Neural cell (in vitro differentiated cells): ENCODE measurements around the gene SEZ6. TPM values are rescaled to one million over a fixed set of nuclear protein-coding genes. Genes with fewer than 3 reads are reported as not detected.

Experiments used
- H2AFZ ChIP-seq: fragments of 200-600, 300-800 bp; sonication (generic), shearing (Covaris generic); 2 replicates; pipeline ENCODE4 v1.6.0; 2014; ENCODE audit warnings: low read depth, mild to moderate bottlenecking, antibody characterized with exemption, low read length, moderate library complexity
- H3F3A ChIP-seq: fragments of 200-600 bp; shearing (Covaris generic); 2 replicates; pipeline ENCODE4 v1.6.1; 2016; ENCODE audit warnings: mild to moderate bottlenecking, moderate library complexity, mixed read lengths, antibody characterized with exemption, low read length; ENCODE audit not compliant: insufficient read depth, poor library complexity, severe bottlenecking
- H3K27ac ChIP-seq: fragments of 200-600, 300-800 bp; sonication (generic), shearing (Covaris generic); 2 replicates; pipeline ENCODE4 v1.5.1; 2014; ENCODE audit warnings: mild to moderate bottlenecking, low read length, moderate library complexity
- H3K27me3 ChIP-seq: fragments of 300-800, 200-600 bp; sonication (generic), shearing (Covaris generic); 2 replicates; pipeline ENCODE4 v1.6.0; 2014; ENCODE audit warnings: mild to moderate bottlenecking, low read depth, low read length, moderate library complexity; ENCODE audit not compliant: insufficient read depth
- H3K36me3 ChIP-seq: fragments of 300-800, 200-600 bp; sonication (generic), shearing (Covaris generic); 2 replicates; pipeline ENCODE4 v1.5.1; 2014; ENCODE audit warnings: mild to moderate bottlenecking, antibody characterized with exemption, low read length, moderate library complexity; ENCODE audit not compliant: insufficient read depth
- H3K4me2 ChIP-seq: fragments of 300-800, 200-600 bp; sonication (generic), shearing (Covaris generic); 2 replicates; pipeline ENCODE4 v1.6.0; 2014; ENCODE audit warnings: mild to moderate bottlenecking, low read length
- H3K4me3 ChIP-seq: fragments of 300-800, 200-600 bp; sonication (generic), shearing (Covaris generic); 2 replicates; pipeline ENCODE4 v1.5.1; 2014; ENCODE audit warnings: mild to moderate bottlenecking, low read length, moderate library complexity
- H3K79me2 ChIP-seq: fragments of 200-600 bp; shearing (Covaris generic); replicated peaks from 2 replicates; pipeline ENCODE4 v1.6.0; 2014; ENCODE audit warnings: mild to moderate bottlenecking, low read length, moderate library complexity; ENCODE audit not compliant: insufficient read depth
- H3K9ac ChIP-seq: fragments of 300-800, 200-600 bp; sonication (generic), shearing (Covaris generic); 2 replicates; pipeline ENCODE4 v1.6.1; 2016; ENCODE audit warnings: mild to moderate bottlenecking, low read length, mixed read lengths
- H3K9me2 ChIP-seq: fragments of 200-600 bp; shearing (Covaris generic); 2 replicates; pipeline ENCODE4 v1.6.1; 2016; ENCODE audit warnings: mild to moderate bottlenecking, low read length, mixed read lengths; ENCODE audit not compliant: insufficient read depth
- H3K9me3 ChIP-seq: fragments of 200-600, 300-800 bp; sonication (generic), shearing (Covaris generic); 2 replicates; pipeline ENCODE4 v1.6.1; 2016; ENCODE audit warnings: mild to moderate bottlenecking, mixed run types, low read length, moderate library complexity, mixed read lengths
- H4K20me1 ChIP-seq: fragments of 200-600 bp; shearing (Covaris generic); 2 replicates; pipeline ENCODE4 v1.6.1; 2016; ENCODE audit warnings: mild to moderate bottlenecking, mixed run types; ENCODE audit not compliant: insufficient read depth
- CTCF ChIP-seq: fragments of 450-650 bp; IDR thresholded peaks from 2 replicates; pipeline ENCODE4 v1.5.1; 2014; ENCODE audit warnings: antibody characterized with exemption, mild to moderate bottlenecking, moderate library complexity; ENCODE audit not compliant: poor library complexity, severe bottlenecking
- EP300 ChIP-seq: fragments of 450-650 bp; conservative IDR thresholded peaks from 2 replicates; pipeline ENCODE4 v1.6.1; 2014; ENCODE audit warnings: antibody characterized with exemption, mild to moderate bottlenecking, moderate library complexity; ENCODE audit not compliant: poor library complexity, severe bottlenecking
- EZH2 ChIP-seq: fragments of 200-600, 300-800 bp; shearing (Covaris generic), sonication (generic); IDR thresholded peaks from 2 replicates; pipeline ENCODE4 v1.6.1; 2014; ENCODE audit warnings: antibody characterized with exemption, low read length, borderline replicate concordance, mild to moderate bottlenecking; ENCODE audit not compliant: insufficient read depth, poor library complexity, severe bottlenecking
- MXI1 ChIP-seq: fragments of 450-650 bp; conservative IDR thresholded peaks from 2 replicates; pipeline ENCODE4 v1.6.1; 2014; ENCODE audit warnings: antibody characterized with exemption, mild to moderate bottlenecking; ENCODE audit not compliant: poor library complexity, severe bottlenecking
- POLR2AphosphoS5 ChIP-seq: IDR thresholded peaks from 2 replicates; pipeline ENCODE4 v1.6.1; 2012
- RAD21 ChIP-seq: fragments of 450-650 bp; conservative IDR thresholded peaks from 2 replicates; pipeline ENCODE4 v1.6.1; 2014; ENCODE audit warnings: antibody characterized with exemption, mild to moderate bottlenecking, moderate library complexity
- SMC3 ChIP-seq: fragments of 450-650 bp; conservative IDR thresholded peaks from 2 replicates; pipeline ENCODE4 v1.6.1; 2014; ENCODE audit warnings: antibody characterized with exemption, mild to moderate bottlenecking, moderate library complexity; ENCODE audit not compliant: poor library complexity
- TAF1 ChIP-seq: IDR thresholded peaks from 2 replicates; pipeline ENCODE4 v1.6.1; 2012; ENCODE audit warnings: low read depth
- polyA plus RNA-seq: library from polyadenylated mRNA; depleted of rRNA; stranded (reverse); fragments of >200 nt; gene quantifications from 2 replicates; pipeline ENCODE4 v1.2.3, GENCODE V29; 2014
- TF ChIP-seq, protein P1 (sequence below): IDR thresholded peaks from 2 replicates; pipeline ENCODE4 v1.6.1; 2012; ENCODE audit warnings: borderline replicate concordance

Gene SEZ6
- polyA plus RNA-seq, 1 donor from 2014 or later: 15.1 TPM

- Histone ChIP-seq H4K20me1 (no peaks in the 10 kb centered on the region), H3K9ac (no peak overlapping the region), H3K27me3 (no peaks in the 10 kb centered on the region), H3F3A (no peaks in the 10 kb centered on the region), H3K4me2 (no peak overlapping the region), H3K4me3 (no peak overlapping the region), H3K79me2 (no peaks in the 10 kb centered on the region), H2AFZ (no peak overlapping the region), H3K27ac (no peak overlapping the region), H3K9me2 (no peaks in the 10 kb centered on the region), H3K9me3 (no peaks in the 10 kb centered on the region), H3K36me3 (no peaks in the 10 kb centered on the region)
- TF ChIP-seq RAD21 (no peak), EP300 (no peak), CTCF (no peak), POLR2AphosphoS5 (no peak), EZH2 (no peak), TAF1 (no peak)
- TF ChIP-seq, protein P1, sequence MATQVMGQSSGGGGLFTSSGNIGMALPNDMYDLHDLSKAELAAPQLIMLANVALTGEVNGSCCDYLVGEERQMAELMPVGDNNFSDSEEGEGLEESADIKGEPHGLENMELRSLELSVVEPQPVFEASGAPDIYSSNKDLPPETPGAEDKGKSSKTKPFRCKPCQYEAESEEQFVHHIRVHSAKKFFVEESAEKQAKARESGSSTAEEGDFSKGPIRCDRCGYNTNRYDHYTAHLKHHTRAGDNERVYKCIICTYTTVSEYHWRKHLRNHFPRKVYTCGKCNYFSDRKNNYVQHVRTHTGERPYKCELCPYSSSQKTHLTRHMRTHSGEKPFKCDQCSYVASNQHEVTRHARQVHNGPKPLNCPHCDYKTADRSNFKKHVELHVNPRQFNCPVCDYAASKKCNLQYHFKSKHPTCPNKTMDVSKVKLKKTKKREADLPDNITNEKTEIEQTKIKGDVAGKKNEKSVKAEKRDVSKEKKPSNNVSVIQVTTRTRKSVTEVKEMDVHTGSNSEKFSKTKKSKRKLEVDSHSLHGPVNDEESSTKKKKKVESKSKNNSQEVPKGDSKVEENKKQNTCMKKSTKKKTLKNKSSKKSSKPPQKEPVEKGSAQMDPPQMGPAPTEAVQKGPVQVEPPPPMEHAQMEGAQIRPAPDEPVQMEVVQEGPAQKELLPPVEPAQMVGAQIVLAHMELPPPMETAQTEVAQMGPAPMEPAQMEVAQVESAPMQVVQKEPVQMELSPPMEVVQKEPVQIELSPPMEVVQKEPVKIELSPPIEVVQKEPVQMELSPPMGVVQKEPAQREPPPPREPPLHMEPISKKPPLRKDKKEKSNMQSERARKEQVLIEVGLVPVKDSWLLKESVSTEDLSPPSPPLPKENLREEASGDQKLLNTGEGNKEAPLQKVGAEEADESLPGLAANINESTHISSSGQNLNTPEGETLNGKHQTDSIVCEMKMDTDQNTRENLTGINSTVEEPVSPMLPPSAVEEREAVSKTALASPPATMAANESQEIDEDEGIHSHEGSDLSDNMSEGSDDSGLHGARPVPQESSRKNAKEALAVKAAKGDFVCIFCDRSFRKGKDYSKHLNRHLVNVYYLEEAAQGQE: no peak
Observed at GRCh38 chr17:28969706-28970393, 36.0 kb downstream of the SEZ6 start.

DNA sequence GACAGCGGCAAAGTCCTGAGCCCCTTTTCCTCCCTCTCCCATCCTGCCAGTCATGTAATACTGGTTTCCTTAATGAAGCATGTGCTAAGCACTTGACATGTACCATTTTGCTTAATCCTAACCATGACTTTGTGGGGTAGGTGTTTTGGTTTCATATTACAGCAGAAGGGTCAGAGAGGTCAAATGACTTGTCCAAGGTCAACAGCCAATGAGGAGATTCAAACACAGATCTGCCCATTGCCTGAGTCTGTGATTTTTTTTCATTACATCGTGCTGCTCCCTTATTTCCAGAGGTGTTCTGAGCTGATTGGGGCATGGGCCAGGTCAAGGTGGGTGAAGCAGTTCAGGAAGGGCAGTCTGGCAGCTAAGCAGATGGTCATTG is 36.9 kb downstream of the SEZ6 start:
- H3K27ac ChIP-seq: no peak overlapping the region
- H3K36me3 ChIP-seq: no peaks in the 10 kb centered on the region
- no peak overlapping the region for H3K4me3 ChIP-seq

More for the DNA sequence above, 36.9 kb downstream of the SEZ6 start:
- Histone ChIP-seq H3K9ac (no peak overlapping the region), H3K79me2 (no peaks in the 10 kb centered on the region), H3K9me2 (no peaks in the 10 kb centered on the region), H3K27me3 (no peaks in the 10 kb centered on the region), H3K9me3 (no peaks in the 10 kb centered on the region), H4K20me1 (no peaks in the 10 kb centered on the region), H2AFZ (no peak overlapping the region), H3F3A (no peaks in the 10 kb centered on the region), H3K4me2 (no peak overlapping the region)
- TF ChIP-seq, protein P1: no peak
- TF ChIP-seq SMC3 (no peak), EZH2 (no peak), POLR2AphosphoS5 (no peak), TAF1 (no peak), MXI1 (no peak), EP300 (no peak), CTCF (no peak), RAD21 (no peak)
